Gastrocnemius medialis (tissue), 4 donors: ENCODE data around the gene ERC1. TPM values are rescaled to one million over a fixed set of nuclear protein-coding genes. Genes with fewer than 3 reads are reported as not detected.

ENCODE experiments used
- ATAC-seq, 2 donors: fragments of 150-250 bp; one replicate each; pipeline ENCODE4 v1.9.1; 2016
- DNase-seq, 2 donors: peaks; one replicate each; pipeline ENCODE4 v3.0.0-alpha.2; 2019
- H3K27ac ChIP-seq, 4 donors: fragments of 200-600 bp; sonication (generic); 1 replicate in 1 of 4; 2 replicates in 3 of 4; pipeline ENCODE4 v1.5.1; 2016 to 2018; ENCODE audit warnings: mild to moderate bottlenecking in 2 of 4, moderate library complexity in 1 of 4
- H3K27me3 ChIP-seq, 3 donors: fragments of 200-600 bp; sonication (generic) in 2 of 3; 1 replicate in 1 of 3; 2 replicates in 2 of 3; pipeline versions ENCODE4 v1.5.1 to v1.6.0; 2016 to 2019; ENCODE audit warnings: mild to moderate bottlenecking in 1 of 3, moderate library complexity in 1 of 3
- H3K36me3 ChIP-seq, 2 donors: fragments of 200-600 bp; sonication (generic) in 1 of 2; one replicate each; pipeline ENCODE4 v1.5.1; 2017 to 2018
- H3K4me1 ChIP-seq, 2 donors: fragments of 200-600 bp; sonication (generic) in 1 of 2; one replicate each; pipeline ENCODE4 v1.5.1; 2016 to 2017; ENCODE audit warnings: mild to moderate bottlenecking in 2 of 2
- H3K4me3 ChIP-seq, 4 donors: fragments of 200-600 bp; sonication (generic) in 3 of 4; 1 replicate in 1 of 4; 2 replicates in 3 of 4; pipeline ENCODE4 v1.5.1; 2016 to 2019; ENCODE audit warnings: mild to moderate bottlenecking in 2 of 4
- H3K9me3 ChIP-seq, 3 donors: fragments of 200-600 bp; sonication (generic) in 2 of 3; 1 replicate in 1 of 3; 2 replicates in 2 of 3; pipeline ENCODE4 v1.5.1; 2016 to 2019
- POLR2A ChIP-seq, 2 donors: fragments of 450-650 bp; IDR thresholded peaks; one replicate each; pipeline ENCODE4 v1.6.1; 2017; ENCODE audit warnings: antibody characterized with exemption in 2 of 2, mild to moderate bottlenecking in 2 of 2, moderate library complexity in 2 of 2
- in situ Hi-C, 4 donors: fragments of 200-750 bp; cut with MboI; loops; one replicate each; pipeline versions ENCODE4 v1.15.0 to v1.8.0; 2017; ENCODE audit warnings: low sequenced_read_pairs in 4 of 4
- intact Hi-C: fragments of 100-400 bp; cut with DNase I; formaldehyde crosslinking; loops from one replicate; pipeline ENCODE4 v1.15.1; 2023; ENCODE audit warnings: low total_unique reads
- total RNA-seq, 4 donors: library from RNA; depleted of rRNA; stranded (reverse); fragments of >200 nt; gene quantifications; one replicate each; pipeline versions ENCODE4 v1.1.0 to v1.2.3, GENCODE V29; 2016
- TF ChIP-seq, protein P1 (sequence below), 5 experiments: fragments of 450-650 bp in 3 of 5; fragments of 200-600 bp in 2 of 5; sonication (generic) in 2 of 5; IDR thresholded peaks in 4 of 5; conservative IDR thresholded peaks in 1 of 5; 1 replicate in 4 of 5; 2 replicates in 1 of 5; pipeline ENCODE4 v1.5.1; 2016 to 2019; ENCODE audit warnings: antibody characterized with exemption in 5 of 5, mild to moderate bottlenecking in 3 of 5, moderate library complexity in 3 of 5

Gene ERC1
- total RNA-seq, 4 donors from 2014 or later = 20.3 to 39.1 (median 23.5) TPM

DNA sequence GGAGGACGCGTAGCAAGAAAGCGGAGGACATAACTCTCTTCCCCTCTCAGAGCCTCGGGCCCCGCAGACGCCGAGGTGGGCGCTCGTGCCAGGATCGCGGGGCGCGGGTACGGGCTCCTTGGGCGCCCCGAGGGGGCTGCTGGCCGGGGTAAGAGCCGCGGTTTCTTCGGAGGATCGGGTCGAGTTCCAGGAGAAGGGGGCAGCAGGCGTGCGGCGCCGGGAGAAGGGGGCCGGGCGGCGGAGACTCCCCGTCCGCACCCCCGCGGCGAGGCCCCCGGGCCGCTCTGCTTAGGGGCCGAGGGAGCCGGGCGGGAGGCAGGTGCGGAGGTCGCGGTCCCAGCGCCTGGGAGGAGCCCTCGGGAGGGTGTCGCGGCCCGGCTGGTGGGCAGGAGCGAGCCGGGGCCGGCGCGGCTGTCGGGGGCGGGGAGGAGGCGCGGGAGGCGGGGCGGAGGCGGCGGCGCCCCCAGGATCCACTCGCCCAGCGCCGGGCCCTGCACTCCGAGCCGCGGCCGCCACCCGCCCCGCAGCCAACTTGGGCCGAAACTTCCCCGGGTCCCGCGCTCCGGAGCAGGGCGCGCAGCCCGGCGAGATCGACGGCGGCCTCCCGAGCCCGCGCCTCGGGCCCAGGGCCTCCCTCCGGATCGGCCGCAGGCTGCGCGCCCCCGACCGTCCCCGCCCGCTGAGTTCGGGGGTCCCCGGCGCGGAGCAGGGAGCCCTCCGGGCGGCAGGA, 539.0 kb downstream of the ERC1 start:
- H3K27ac ChIP-seq = no peak overlapping the region
- DNase-seq = no peak
- ATAC-seq = no peak
- H3K36me3 ChIP-seq = no peaks in the 10 kb centered on the region
- intact Hi-C loops (no loop called here), in situ Hi-C loops (no loop called here)
- no peak for TF ChIP-seq POLR2A (IDR thresholded peaks at IDR 0.05)
- TF ChIP-seq, protein P1, sequence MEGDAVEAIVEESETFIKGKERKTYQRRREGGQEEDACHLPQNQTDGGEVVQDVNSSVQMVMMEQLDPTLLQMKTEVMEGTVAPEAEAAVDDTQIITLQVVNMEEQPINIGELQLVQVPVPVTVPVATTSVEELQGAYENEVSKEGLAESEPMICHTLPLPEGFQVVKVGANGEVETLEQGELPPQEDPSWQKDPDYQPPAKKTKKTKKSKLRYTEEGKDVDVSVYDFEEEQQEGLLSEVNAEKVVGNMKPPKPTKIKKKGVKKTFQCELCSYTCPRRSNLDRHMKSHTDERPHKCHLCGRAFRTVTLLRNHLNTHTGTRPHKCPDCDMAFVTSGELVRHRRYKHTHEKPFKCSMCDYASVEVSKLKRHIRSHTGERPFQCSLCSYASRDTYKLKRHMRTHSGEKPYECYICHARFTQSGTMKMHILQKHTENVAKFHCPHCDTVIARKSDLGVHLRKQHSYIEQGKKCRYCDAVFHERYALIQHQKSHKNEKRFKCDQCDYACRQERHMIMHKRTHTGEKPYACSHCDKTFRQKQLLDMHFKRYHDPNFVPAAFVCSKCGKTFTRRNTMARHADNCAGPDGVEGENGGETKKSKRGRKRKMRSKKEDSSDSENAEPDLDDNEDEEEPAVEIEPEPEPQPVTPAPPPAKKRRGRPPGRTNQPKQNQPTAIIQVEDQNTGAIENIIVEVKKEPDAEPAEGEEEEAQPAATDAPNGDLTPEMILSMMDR (IDR thresholded peaks at IDR 0.05 in 4 of 5, conservative IDR thresholded peaks at IDR 0.05 in 1 of 5) = no peak
- peaks cover 0 to 5% of the 10 kb centered on the region in 2 donors for H3K4me1 ChIP-seq
- H3K9me3 ChIP-seq = no peaks in the 10 kb centered on the region
- H3K27me3 ChIP-seq = peaks cover 31 to 55% (median 49%) of the 10 kb centered on the region in 3 donors
- peak overlapping the region; percentile 5 to 43 (median 26) for H3K4me3 ChIP-seq

DNA sequence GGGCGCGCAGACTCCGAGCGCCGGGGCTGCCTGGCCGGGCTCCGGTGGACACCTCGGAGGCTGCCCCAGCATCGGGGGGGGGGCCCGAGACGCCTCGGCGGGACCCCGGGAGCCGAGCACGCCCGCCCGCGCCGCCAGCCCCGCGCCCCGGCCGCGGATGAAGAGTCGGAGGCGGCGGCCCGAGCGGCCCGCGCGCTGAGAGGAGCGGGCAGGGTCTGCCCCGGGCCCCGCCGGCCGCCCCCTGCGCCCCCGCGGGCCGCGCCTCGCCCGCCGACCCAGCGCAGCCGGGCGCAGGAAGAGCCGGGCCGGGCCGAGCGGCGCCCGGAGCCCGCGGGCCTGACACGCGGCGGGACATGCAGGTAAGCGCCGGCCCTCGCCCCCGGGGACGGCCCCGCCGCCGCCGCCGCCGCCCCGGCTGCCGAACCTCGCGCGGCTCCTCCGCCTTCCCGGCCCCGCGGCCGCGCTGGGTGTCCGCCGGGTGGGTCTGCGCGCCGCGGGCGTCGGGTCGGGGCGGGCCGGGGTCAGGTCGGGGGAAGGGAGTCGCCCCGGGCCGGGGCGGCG, 539.6 kb downstream of the ERC1 start:
- TF ChIP-seq POLR2A (IDR thresholded peaks at IDR 0.05) = no peak
- TF ChIP-seq, protein P1 (IDR thresholded peaks at IDR 0.05 in 4 of 5, conservative IDR thresholded peaks at IDR 0.05 in 1 of 5) = no peak
- Histone ChIP-seq H3K27me3 (peaks cover 34 to 54% (median 49%) of the 10 kb centered on the region in 3 donors), H3K4me1 (peaks cover 0 to 5% of the 10 kb centered on the region in 2 donors), H3K36me3 (no peaks in the 10 kb centered on the region), H3K4me3 (peak overlapping the region; percentile 45 to 54 (median 50)), H3K9me3 (no peaks in the 10 kb centered on the region), H3K27ac (no peak overlapping the region)
- no peak for ATAC-seq
- intact Hi-C loops (no loop called here), in situ Hi-C loops (no loop called here)
- DNase-seq = no peak

DNA sequence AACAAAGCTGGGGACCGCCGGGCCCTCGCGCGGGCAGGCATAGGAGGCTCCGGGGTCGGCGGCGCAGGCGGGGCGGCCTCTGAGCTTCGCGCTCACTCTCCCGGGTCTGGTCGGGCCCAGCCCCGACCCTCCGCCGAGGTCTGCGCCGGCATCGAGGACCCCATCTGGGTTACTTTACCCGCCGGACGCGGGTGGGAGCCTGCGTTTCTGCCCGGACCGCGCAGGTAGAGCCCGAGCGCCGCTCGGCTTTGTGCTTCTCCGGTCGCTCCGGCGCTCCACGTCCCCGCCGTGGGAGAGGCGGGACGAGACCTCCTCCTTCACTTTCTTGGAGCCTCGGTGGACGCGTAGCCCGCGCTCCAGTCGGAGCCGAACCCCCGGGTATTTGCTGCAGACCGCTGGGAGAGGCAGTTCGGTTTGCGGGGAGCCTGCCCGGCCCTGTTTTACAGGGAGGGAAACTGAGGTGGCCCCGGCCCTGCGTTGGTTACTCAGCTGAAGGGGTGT, 540.2 kb downstream of the ERC1 start:
- TF ChIP-seq, protein P1 (IDR thresholded peaks at IDR 0.05 in 4 of 5, conservative IDR thresholded peaks at IDR 0.05 in 1 of 5) = no peak
- TF ChIP-seq POLR2A (IDR thresholded peaks at IDR 0.05) = no peak
- H3K27ac ChIP-seq = no peak overlapping the region

DNA sequence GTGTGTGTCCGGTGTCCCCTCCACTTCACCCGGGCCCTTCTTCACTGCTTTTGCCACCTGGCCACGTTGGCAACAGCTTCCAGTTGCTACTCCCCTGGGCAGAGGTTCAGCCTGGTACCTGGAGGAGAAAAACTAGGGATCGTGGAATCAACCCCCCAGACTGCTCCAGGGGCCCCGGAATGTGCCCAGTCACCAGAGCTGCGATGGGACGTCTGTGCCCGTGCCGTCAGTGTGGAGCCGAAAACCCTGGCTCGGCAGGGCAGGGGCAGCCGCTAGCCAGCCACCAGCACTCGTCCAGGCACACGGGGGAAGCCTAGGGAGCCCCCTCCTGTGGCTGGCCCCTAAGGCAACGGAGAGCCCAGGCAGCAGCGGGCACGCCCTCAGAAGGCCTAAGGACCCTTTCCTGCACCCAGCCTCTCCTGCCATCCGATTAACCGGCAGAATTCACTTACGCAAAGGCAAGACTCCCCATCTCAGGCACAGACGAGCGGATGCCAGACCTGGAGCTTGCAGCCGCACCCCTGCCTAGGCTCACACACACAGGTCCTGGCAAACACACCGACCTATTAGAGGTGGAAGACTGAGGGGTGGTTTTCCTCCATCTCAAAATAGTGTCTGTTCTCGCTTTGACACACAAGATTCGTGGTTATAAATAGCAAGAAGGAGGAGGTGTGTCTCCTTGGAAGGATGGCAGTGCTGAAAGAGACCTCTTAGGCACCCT, 540.8 kb downstream of the ERC1 start:
- Histone ChIP-seq H3K27me3 (peaks cover 37 to 56% (median 49%) of the 10 kb centered on the region in 3 donors), H3K36me3 (no peaks in the 10 kb centered on the region), H3K9me3 (no peaks in the 10 kb centered on the region), H3K4me3 (peak overlapping the region in 3 of 4 donors; percentile 45 to 54 (median 47)), H3K27ac (no peak overlapping the region), H3K4me1 (peaks cover 0 to 5% of the 10 kb centered on the region in 2 donors)
- in situ Hi-C loops (no loop called here), intact Hi-C loops (no loop called here)
- ATAC-seq (no peak), DNase-seq (no peak)
- TF ChIP-seq, protein P1 (IDR thresholded peaks at IDR 0.05 in 4 of 5, conservative IDR thresholded peaks at IDR 0.05 in 1 of 5) = no peak
- TF ChIP-seq POLR2A (IDR thresholded peaks at IDR 0.05) = no peak

More for the DNA sequence above, 540.2 kb downstream of the ERC1 start:
- ATAC-seq = peak in 1 of 2 donors; percentile 28
- peak overlapping the region; percentile 45 to 54 (median 50) for H3K4me3 ChIP-seq
- in situ Hi-C loops (no loop called here), intact Hi-C loops (no loop called here)
- H3K9me3 ChIP-seq = no peaks in the 10 kb centered on the region
- peaks cover 37 to 54% (median 49%) of the 10 kb centered on the region in 3 donors for H3K27me3 ChIP-seq
- DNase-seq = no peak
- H3K4me1 ChIP-seq = peaks cover 0 to 5% of the 10 kb centered on the region in 2 donors
- no peaks in the 10 kb centered on the region for H3K36me3 ChIP-seq
